Trophoblast cell (in vitro differentiated cells and primary cell): ENCODE data around the gene CYTH4.
"Not testable (repeated sequence)": the region's sequence is repeated elsewhere in the genome, so short reads cannot be mapped to it uniquely, and the experiment has no call there.

ENCODE experiments used
- DNase-seq, 2 donors: peaks; one replicate each; pipeline ENCODE4 v3.0.0-alpha.2; 2016
- H2AFZ ChIP-seq: 2 replicates; pipeline ENCODE4 v1.6.1; 2013; ENCODE audit warnings: low read length, moderate library complexity, mild to moderate bottlenecking; ENCODE audit not compliant: insufficient read depth, poor library complexity
- H2AK5ac ChIP-seq: 2 replicates; pipeline ENCODE4 v1.6.1; 2013; ENCODE audit warnings: mild to moderate bottlenecking, low read length
- H2BK120ac ChIP-seq: 2 replicates; pipeline ENCODE4 v1.6.1; 2013; ENCODE audit warnings: low read length, mild to moderate bottlenecking, moderate library complexity; ENCODE audit not compliant: insufficient read depth, poor library complexity
- H2BK12ac ChIP-seq: 2 replicates; pipeline ENCODE4 v1.6.1; 2013; ENCODE audit warnings: mild to moderate bottlenecking, low read length, moderate library complexity
- H2BK5ac ChIP-seq: 2 replicates; pipeline ENCODE4 v1.6.1; 2013; ENCODE audit warnings: low read length, low read depth, moderate library complexity, mild to moderate bottlenecking; ENCODE audit not compliant: poor library complexity
- H3K14ac ChIP-seq: 2 replicates; pipeline ENCODE4 v1.6.1; 2013; ENCODE audit warnings: mild to moderate bottlenecking, low read length
- H3K18ac ChIP-seq: 2 replicates; pipeline ENCODE4 v1.6.1; 2013; ENCODE audit warnings: mild to moderate bottlenecking, low read length
- H3K23ac ChIP-seq: 2 replicates; pipeline ENCODE4 v1.6.1; 2013; ENCODE audit warnings: low read length
- H3K27ac ChIP-seq: 2 replicates; pipeline ENCODE4 v1.5.1; 2013; ENCODE audit warnings: low read depth, mild to moderate bottlenecking, inconsistent platforms, low read length, moderate library complexity
- H3K27me3 ChIP-seq: 2 replicates; pipeline ENCODE4 v1.6.1; 2013; ENCODE audit warnings: inconsistent platforms, mild to moderate bottlenecking, low read length, moderate library complexity; ENCODE audit not compliant: insufficient read depth
- H3K36me3 ChIP-seq, 2 experiments: 1 replicate in 1 of 2; 2 replicates in 1 of 2; pipeline ENCODE4 v1.6.1; 2013; ENCODE audit warnings: low read length in 2 of 2, mild to moderate bottlenecking in 2 of 2, moderate library complexity in 1 of 2; ENCODE audit not compliant: insufficient read depth in 2 of 2, control insufficient read depth in 1 of 2
- H3K4ac ChIP-seq: 2 replicates; pipeline ENCODE4 v1.6.1; 2013; ENCODE audit warnings: low read depth, mild to moderate bottlenecking, low read length, moderate library complexity
- H3K4me1 ChIP-seq, 2 experiments: 1 replicate in 1 of 2; 2 replicates in 1 of 2; pipeline ENCODE4 v1.6.1; 2013; ENCODE audit warnings: low read length in 2 of 2, mild to moderate bottlenecking in 2 of 2, moderate library complexity in 1 of 2; ENCODE audit not compliant: insufficient read depth in 2 of 2, control insufficient read depth in 1 of 2
- H3K4me2 ChIP-seq: 2 replicates; pipeline ENCODE4 v1.6.1; 2013; ENCODE audit warnings: inconsistent platforms, mild to moderate bottlenecking, low read length, moderate library complexity
- H3K4me3 ChIP-seq: 2 replicates; pipeline ENCODE4 v1.5.1; 2013; ENCODE audit warnings: mild to moderate bottlenecking, low read depth, low read length, inconsistent platforms
- H3K79me1 ChIP-seq: one replicate; pipeline ENCODE4 v1.6.1; 2013; ENCODE audit warnings: low read length
- H3K79me2 ChIP-seq: 2 replicates; pipeline ENCODE4 v1.6.1; 2013; ENCODE audit warnings: low read length, mild to moderate bottlenecking; ENCODE audit not compliant: control insufficient read depth, insufficient read depth, poor library complexity
- H3K9ac ChIP-seq: 2 replicates; pipeline ENCODE4 v1.6.1; 2013; ENCODE audit warnings: mild to moderate bottlenecking, low read length
- H3K9me3 ChIP-seq: 2 replicates; pipeline ENCODE4 v1.6.1; 2013; ENCODE audit warnings: low read depth, mild to moderate bottlenecking, control low read depth, inconsistent platforms, low read length; ENCODE audit not compliant: insufficient read depth
- H4K12ac ChIP-seq: 2 replicates; pipeline ENCODE4 v1.6.1; 2013; ENCODE audit warnings: low read depth, mild to moderate bottlenecking, low read length, moderate library complexity
- H4K8ac ChIP-seq: 2 replicates; pipeline ENCODE4 v1.6.1; 2013; ENCODE audit warnings: low read depth, mild to moderate bottlenecking, low read length, moderate library complexity
- H4K91ac ChIP-seq: one replicate; pipeline ENCODE4 v1.6.1; 2013; ENCODE audit warnings: low read depth, mild to moderate bottlenecking, low read length, moderate library complexity
- WGBS: extraction: QIAGEN DNeasy Blood & Tissue Kit; methylation state at CpG from one replicate; pipeline ENCODE4 v1.1.7; 2013; ENCODE audit warnings: missing lambda C conversion rate; ENCODE audit not compliant: insufficient read length, insufficient coverage; ENCODE audit errors: extremely low coverage; 5-methylcytosine and 5-hydroxymethylcytosine counted together

CYTH4 gene

DNA sequence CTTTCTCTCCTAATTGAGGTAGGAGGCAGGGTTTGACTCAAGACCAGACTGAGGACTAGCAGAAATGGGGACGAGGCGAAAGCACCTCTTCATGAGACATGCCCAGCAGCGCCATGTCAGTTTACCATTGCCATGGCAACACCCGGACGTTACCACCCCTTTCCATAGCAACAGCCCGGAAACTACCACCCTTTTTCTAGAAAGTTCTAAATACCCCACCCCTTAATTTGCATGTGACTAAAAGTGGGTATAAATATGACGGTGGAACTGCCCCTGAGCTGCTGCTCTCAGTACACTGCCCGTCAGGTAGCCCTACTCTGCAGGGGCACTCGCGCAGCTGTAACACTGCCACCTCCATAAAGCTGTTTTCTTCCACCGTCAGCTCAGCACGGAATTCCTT lies 32.3 kb upstream of the CYTH4 start:
- Histone ChIP-seq H3K9me3 (no peaks in the 10 kb centered on the region), H4K8ac (no peak overlapping the region), H3K18ac (no peak overlapping the region), H3K4me3 (no peak overlapping the region), H2BK12ac (no peak overlapping the region), H3K79me2 (no peaks in the 10 kb centered on the region), H2AFZ (no peak overlapping the region), H2BK5ac (no peak overlapping the region), H3K23ac (no peak overlapping the region), H2BK120ac (no peak overlapping the region), H2AK5ac (no peak overlapping the region), H3K36me3 (no peaks in the 10 kb centered on the region), H3K27me3 (no peaks in the 10 kb centered on the region), H3K4me1 (no peaks in the 10 kb centered on the region), H3K4ac (no peak overlapping the region), H4K12ac (no peak overlapping the region), H3K14ac (no peak overlapping the region), H3K4me2 (no peak overlapping the region), H3K9ac (no peak overlapping the region), H3K79me1 (no peaks in the 10 kb centered on the region), H3K27ac (no peak overlapping the region), H4K91ac (no peak overlapping the region)
- WGBS: no CpG with 5 or more reads among the region's 12 CpGs
- DNase-seq: no peak

- not testable (repeated sequence) for H3K79me2 ChIP-seq, H3K4me2 ChIP-seq, H4K8ac ChIP-seq, H3K23ac ChIP-seq, H3K4me3 ChIP-seq, H3K9ac ChIP-seq, H3K4me1 ChIP-seq, H2BK12ac ChIP-seq, H2AFZ ChIP-seq, H3K79me1 ChIP-seq, H3K36me3 ChIP-seq, H4K91ac ChIP-seq, H2AK5ac ChIP-seq, H2BK120ac ChIP-seq, H3K27me3 ChIP-seq, H3K14ac ChIP-seq, H2BK5ac ChIP-seq, H3K4ac ChIP-seq, H3K27ac ChIP-seq, H3K9me3 ChIP-seq, DNase-seq, H3K18ac ChIP-seq, H4K12ac ChIP-seq
- no CpG with 5 or more reads among the region's 8 CpGs for WGBS
Observed at GRCh38 chr22:37251836-37252235, 30.5 kb upstream of the CYTH4 start.

DNA sequence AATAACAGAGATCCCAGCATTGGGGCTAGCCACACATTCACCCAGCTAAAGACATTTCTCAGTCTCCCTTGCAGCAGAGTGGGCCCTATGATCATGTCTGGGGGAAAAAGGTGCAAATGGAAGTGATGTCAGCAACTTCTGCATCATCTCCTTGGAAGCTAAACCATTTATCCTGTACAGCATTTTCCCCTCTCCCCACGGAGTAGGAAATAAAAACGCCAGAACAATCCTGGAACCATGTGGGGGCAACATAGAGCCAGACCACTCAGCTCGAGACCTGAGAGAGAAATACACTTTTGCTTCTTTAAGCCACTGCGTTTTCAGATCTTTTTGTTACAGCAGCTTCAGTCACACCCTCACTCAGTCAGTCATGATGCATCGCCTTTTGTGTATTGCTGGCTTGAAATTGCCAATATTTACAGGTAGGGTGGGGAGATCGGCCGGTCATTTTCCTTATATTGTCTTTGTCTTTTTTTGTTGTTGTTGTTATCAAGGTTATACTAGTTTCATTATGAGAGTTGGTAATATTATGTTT lies 29.1 kb upstream of the CYTH4 start:
- Histone ChIP-seq H3K79me1 (no peaks in the 10 kb centered on the region), H4K12ac (no peak overlapping the region), H2BK12ac (no peak overlapping the region), H2BK5ac (no peak overlapping the region), H3K4me2 (no peak overlapping the region), H3K18ac (no peak overlapping the region), H3K23ac (no peak overlapping the region), H3K4me1 (no peaks in the 10 kb centered on the region), H3K4me3 (no peak overlapping the region), H3K27me3 (no peaks in the 10 kb centered on the region), H2AK5ac (no peak overlapping the region), H3K9me3 (no peaks in the 10 kb centered on the region), H2AFZ (no peak overlapping the region), H4K8ac (no peak overlapping the region), H3K9ac (no peak overlapping the region), H3K36me3 (no peaks in the 10 kb centered on the region), H3K79me2 (no peaks in the 10 kb centered on the region), H2BK120ac (no peak overlapping the region), H4K91ac (no peak overlapping the region), H3K27ac (no peak overlapping the region), H3K4ac (no peak overlapping the region), H3K14ac (no peak overlapping the region)
- no peak for DNase-seq
- no CpG with 5 or more reads among the region's 7 CpGs for WGBS

DNA sequence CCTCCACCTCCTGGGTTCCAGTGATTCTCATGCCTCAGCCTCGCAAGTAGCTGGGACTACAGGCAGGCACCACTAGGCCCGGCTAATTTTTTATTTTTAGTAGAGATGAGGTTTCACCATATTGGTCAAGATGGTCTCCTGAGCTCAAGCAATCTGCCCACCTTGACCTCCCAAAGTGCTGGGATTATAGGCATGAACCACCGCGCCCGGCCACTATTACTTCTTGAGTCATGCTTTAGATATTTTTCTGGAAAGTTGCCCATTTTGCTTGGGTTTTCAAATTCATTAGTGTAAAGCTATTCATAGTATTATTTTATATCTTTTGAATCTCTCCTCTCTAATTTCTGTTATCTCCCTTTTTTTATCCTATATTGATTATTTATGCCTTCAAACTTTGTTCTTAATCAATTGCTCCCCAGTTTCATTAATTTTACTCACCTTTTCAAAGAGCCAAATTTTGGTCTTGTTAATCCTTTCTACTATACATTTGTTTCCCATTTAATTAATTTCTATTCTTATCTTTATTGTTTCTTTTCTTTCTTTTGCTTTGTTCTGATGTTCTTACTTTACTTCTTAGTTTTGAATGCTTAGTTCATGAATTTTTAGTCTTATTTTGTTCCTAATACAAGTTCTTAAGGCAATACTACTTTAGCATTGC lies 28.0 kb upstream of the CYTH4 start:
- H3K27me3 ChIP-seq: no peaks in the 10 kb centered on the region
- H3K4ac ChIP-seq: no peak overlapping the region
- H2AK5ac ChIP-seq: no peak overlapping the region
- no peaks in the 10 kb centered on the region for H3K79me1 ChIP-seq
- no peaks in the 10 kb centered on the region for H3K36me3 ChIP-seq
- H4K91ac ChIP-seq: no peak overlapping the region
- H4K8ac ChIP-seq: no peak overlapping the region
- no peak overlapping the region for H2BK120ac ChIP-seq
- H3K79me2 ChIP-seq: no peaks in the 10 kb centered on the region
- no peak overlapping the region for H4K12ac ChIP-seq
- H3K9ac ChIP-seq: no peak overlapping the region
- H2BK12ac ChIP-seq: no peak overlapping the region
- no CpG with 5 or more reads among the region's 5 CpGs for WGBS
- no peaks in the 10 kb centered on the region for H3K9me3 ChIP-seq
- H2AFZ ChIP-seq: no peak overlapping the region
- no peak overlapping the region for H3K14ac ChIP-seq
- no peak overlapping the region for H3K27ac ChIP-seq
- no peak for DNase-seq
- H3K4me2 ChIP-seq: no peak overlapping the region
- no peak overlapping the region for H2BK5ac ChIP-seq
- no peak overlapping the region for H3K18ac ChIP-seq
- no peak overlapping the region for H3K4me3 ChIP-seq
- no peaks in the 10 kb centered on the region for H3K4me1 ChIP-seq
- H3K23ac ChIP-seq: no peak overlapping the region
